GM18867 (cell line): ENCODE results near the gene IGSF9.

Experiments
- ATAC-seq: cut with Tn5 transposase; IDR thresholded peaks from one replicate; pipeline ENCODE4 v1.9.1; 2021; ENCODE audit warnings: mild to moderate bottlenecking, moderate library complexity; ENCODE audit not compliant: unreplicated experiment

The IGSF9 gene

DNA sequence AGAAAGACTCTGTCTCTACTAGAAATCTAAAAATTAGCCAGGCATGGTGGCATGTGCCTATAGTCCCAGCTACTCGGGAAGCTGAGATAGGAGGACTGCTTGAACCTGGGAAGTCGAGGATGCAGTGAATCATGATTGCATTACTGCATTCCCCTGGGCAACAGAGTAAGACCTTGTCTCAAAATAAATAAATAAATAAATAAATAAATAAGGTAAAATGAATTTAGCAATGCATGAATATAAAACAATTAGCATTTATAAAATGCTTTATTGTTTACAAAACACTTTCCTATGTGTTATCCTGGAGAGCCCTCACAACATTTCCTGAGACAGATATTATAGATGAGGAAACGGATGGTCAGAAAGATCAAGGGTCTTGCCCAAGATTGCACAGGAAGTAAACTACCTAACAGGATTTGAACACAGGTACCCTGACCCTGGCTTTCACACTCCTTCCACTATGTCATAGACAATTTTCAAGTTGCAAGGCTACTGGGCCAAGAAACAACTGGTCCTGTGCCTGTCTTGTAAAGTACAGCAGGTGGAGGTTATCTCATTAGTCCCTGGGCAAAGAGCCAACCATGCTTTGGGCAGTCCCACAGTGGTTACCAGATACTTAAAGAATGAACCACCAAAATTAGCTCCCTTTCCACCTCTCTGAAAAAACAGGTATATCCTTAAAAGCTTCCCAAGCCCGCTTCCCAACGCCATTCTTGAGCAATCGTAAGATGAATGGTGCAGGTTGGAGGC is 67.5 kb downstream of the IGSF9 start:
- ATAC-seq = no peak
